H1 (cell line): ENCODE results near the gene MAP7. TPM values are rescaled to one million over a fixed set of nuclear protein-coding genes. Genes with fewer than 3 reads are reported as not detected.
"Not testable (repeated sequence)": the region's sequence is repeated elsewhere in the genome, so short reads cannot be mapped to it uniquely, and the experiment has no call there.

Source experiments
- CTCF ChIA-PET: fragments of 300-600 bp; sonication (Branson Sonifier 250); formaldehyde crosslinking; loops from one replicate; lab custom pipeline; 2021; ENCODE audit not compliant: partially characterized antibody; lab: Charles Lee
- POLR2A ChIA-PET: fragments of 300-600 bp; sonication (Branson Sonifier 250); formaldehyde crosslinking; loops from one replicate; lab custom pipeline; 2021; ENCODE audit warnings: inconsistent platforms; ENCODE audit not compliant: partially characterized antibody; lab: Charles Lee
- DNase-seq, 2 experiments: peaks; one replicate each; pipeline versions ENCODE4 v3.0.0 to v3.0.0-alpha.2; 2010 to 2022; ENCODE audit warnings: low spot score in 2 of 2, low read depth in 1 of 2, mixed read lengths in 1 of 2
- FAIRE-seq: peaks from 2 replicates; lab custom pipeline; 2011; peaks lifted over from hg19 to GRCh38; lab: Jason Lieb, UNC
- H2AFZ ChIP-seq: 2 replicates; pipeline ENCODE4 v1.8.1; 2012; ENCODE audit warnings: low read length, inconsistent platforms
- H2AK5ac ChIP-seq: 2 replicates; pipeline ENCODE4 v1.6.1; 2013; ENCODE audit warnings: low read depth, low read length
- H2BK120ac ChIP-seq: replicated peaks from 2 replicates; pipeline ENCODE3; 2013; ENCODE audit warnings: low read depth, low read length, inconsistent platforms
- H2BK12ac ChIP-seq: 2 replicates; pipeline ENCODE4 v1.6.1; 2013; ENCODE audit warnings: low read depth, low read length
- H2BK15ac ChIP-seq: 2 replicates; pipeline ENCODE4 v1.6.1; 2013; ENCODE audit warnings: low read length
- H2BK20ac ChIP-seq: 2 replicates; pipeline ENCODE4 v1.6.1; 2013; ENCODE audit warnings: low read length
- H2BK5ac ChIP-seq: 2 replicates; pipeline ENCODE4 v1.6.1; 2013; ENCODE audit warnings: low read depth, low read length
- H3K14ac ChIP-seq: 2 replicates; pipeline ENCODE4 v1.6.1; 2013; ENCODE audit warnings: inconsistent platforms; ENCODE audit not compliant: insufficient read length
- H3K18ac ChIP-seq: 2 replicates; pipeline ENCODE4 v1.6.1; 2013; ENCODE audit warnings: low read length; ENCODE audit errors: extremely low read depth
- H3K23ac ChIP-seq: 2 replicates; pipeline ENCODE4 v1.6.1; 2013; ENCODE audit warnings: inconsistent platforms; ENCODE audit not compliant: insufficient read length
- H3K23me2 ChIP-seq: 2 replicates; pipeline ENCODE4 v1.6.1; 2013; ENCODE audit warnings: low read depth, low read length
- H3K27ac ChIP-seq: 2 replicates; pipeline ENCODE4 v1.6.1; 2011; ENCODE audit warnings: low read depth, low read length, inconsistent platforms
- H3K27me3 ChIP-seq, 4 experiments: replicated peaks in 1 of 4; 1 replicate in 1 of 4; 2 replicates in 3 of 4; pipeline versions ENCODE4 v1.6.1 to v1.8.1; 2011 to 2013; ENCODE audit warnings: low read length in 3 of 4, mild to moderate bottlenecking in 3 of 4, inconsistent platforms in 2 of 4, mixed read lengths in 2 of 4, moderate library complexity in 1 of 4; ENCODE audit not compliant: control insufficient read depth in 3 of 4, insufficient read depth in 3 of 4; ENCODE audit errors: extremely low read depth in 1 of 4
- H3K36me3 ChIP-seq, 4 experiments: 2 replicates each; pipeline versions ENCODE4 v1.6.1 to v1.8.1; 2011 to 2013; ENCODE audit warnings: mild to moderate bottlenecking in 4 of 4, low read length in 3 of 4, moderate library complexity in 2 of 4, control low read depth in 1 of 4, inconsistent platforms in 1 of 4; ENCODE audit not compliant: insufficient read depth in 4 of 4, control insufficient read depth in 2 of 4
- H3K4ac ChIP-seq: replicated peaks from 2 replicates; pipeline ENCODE3; 2013; ENCODE audit warnings: low read length, low read depth, mixed read lengths, inconsistent platforms; ENCODE audit not compliant: insufficient read length
- H3K4me1 ChIP-seq, 4 experiments: replicated peaks in 1 of 4; 1 replicate in 1 of 4; 2 replicates in 3 of 4; pipeline versions ENCODE4 v1.6.1 to v1.8.1; 2011 to 2013; ENCODE audit warnings: low read length in 3 of 4, inconsistent platforms in 2 of 4, mixed read lengths in 1 of 4; ENCODE audit not compliant: insufficient read depth in 4 of 4, control insufficient read depth in 3 of 4
- H3K4me2 ChIP-seq, 2 experiments: 2 replicates each; pipeline versions ENCODE4 v1.6.1 to v1.8.1; 2011 to 2013; ENCODE audit warnings: low read depth in 2 of 2, low read length in 2 of 2, control low read depth in 1 of 2, inconsistent platforms in 1 of 2, mild to moderate bottlenecking in 1 of 2; ENCODE audit not compliant: insufficient read depth in 1 of 2
- H3K4me3 ChIP-seq, 4 experiments: fragments of 200-600, 300-600 bp in 1 of 4; sonication (generic), shearing (Covaris generic), sonication (Bioruptor Twin) in 1 of 4; 2 replicates each; pipeline versions ENCODE4 v1.5.1 to v1.8.1; 2011 to 2016; ENCODE audit warnings: low read length in 4 of 4, low read depth in 3 of 4, control low read depth in 2 of 4, inconsistent platforms in 2 of 4, mild to moderate bottlenecking in 2 of 4, mixed read lengths in 1 of 4, moderate library complexity in 1 of 4; ENCODE audit not compliant: insufficient read depth in 2 of 4; ENCODE audit errors: extremely low read depth in 1 of 4
- H3K56ac ChIP-seq: replicated peaks from 2 replicates; pipeline ENCODE3; 2013; ENCODE audit warnings: low read depth, mild to moderate bottlenecking, mixed read lengths, low read length, inconsistent platforms; ENCODE audit not compliant: insufficient read length
- H3K79me1 ChIP-seq: 2 replicates; pipeline ENCODE4 v1.6.1; 2013; ENCODE audit warnings: low read depth, low read length, control low read depth
- H3K79me2 ChIP-seq, 2 experiments: 2 replicates each; pipeline versions ENCODE4 v1.6.1 to v1.8.1; 2012 to 2013; ENCODE audit warnings: low read length in 2 of 2, mild to moderate bottlenecking in 2 of 2, inconsistent platforms in 1 of 2; ENCODE audit not compliant: insufficient read depth in 2 of 2, control insufficient read depth in 1 of 2
- H3K9ac ChIP-seq, 4 experiments: replicated peaks in 1 of 4; 1 replicate in 1 of 4; 2 replicates in 3 of 4; pipeline versions ENCODE4 v1.6.1 to v1.8.1; 2011 to 2013; ENCODE audit warnings: low read depth in 3 of 4, low read length in 3 of 4, control low read depth in 2 of 4, mild to moderate bottlenecking in 2 of 4, moderate library complexity in 2 of 4, inconsistent platforms in 1 of 4; ENCODE audit errors: extremely low read depth in 1 of 4
- H3K9me3 ChIP-seq, 2 experiments: 2 replicates each; pipeline versions ENCODE4 v1.6.1 to v1.8.1; 2012 to 2013; ENCODE audit warnings: mild to moderate bottlenecking in 2 of 2, moderate library complexity in 2 of 2, control low read depth in 1 of 2, inconsistent platforms in 1 of 2, low read depth in 1 of 2, low read length in 1 of 2, mixed read lengths in 1 of 2; ENCODE audit not compliant: insufficient read depth in 2 of 2
- H4K20me1 ChIP-seq, 2 experiments: replicated peaks in 1 of 2; 2 replicates each; pipeline versions ENCODE3 to v1.8.1; 2011 to 2013; ENCODE audit warnings: inconsistent platforms in 2 of 2, low read length in 2 of 2, mild to moderate bottlenecking in 1 of 2; ENCODE audit not compliant: insufficient read depth in 2 of 2, control insufficient read depth in 1 of 2
- H4K5ac ChIP-seq: 2 replicates; pipeline ENCODE4 v1.6.1; 2013; ENCODE audit warnings: low read length, low read depth, mixed read lengths, inconsistent platforms; ENCODE audit not compliant: insufficient read length
- H4K8ac ChIP-seq: 2 replicates; pipeline ENCODE4 v1.8.0; 2013; ENCODE audit warnings: mild to moderate bottlenecking, moderate library complexity, low read length, inconsistent platforms; ENCODE audit not compliant: insufficient read depth; ENCODE audit errors: extremely low read depth
- H4K91ac ChIP-seq: replicated peaks from 2 replicates; pipeline ENCODE3; 2013; ENCODE audit warnings: low read length, mixed read lengths, inconsistent platforms; ENCODE audit not compliant: insufficient read length
- WGBS, 2 experiments: shearing (Covaris generic) in 1 of 2; methylation state at CpG; one replicate each; pipeline versions ENCODE4 v1.1.6 to v1.1.7; 2013 to 2015; ENCODE audit warnings: low lambda C conversion rate in 2 of 2, mixed read lengths in 2 of 2, inconsistent platforms in 1 of 2, low coverage in 1 of 2, missing lambda C conversion rate in 1 of 2; ENCODE audit not compliant: insufficient replicate concordance in 2 of 2, insufficient coverage in 1 of 2, insufficient read length in 1 of 2; ENCODE audit errors: extremely low coverage in 1 of 2, missing lambda C conversion rate in 1 of 2; 5-methylcytosine and 5-hydroxymethylcytosine counted together
- polyA plus RNA-seq, 7 experiments: library from polyadenylated mRNA; depleted of rRNA in 3 of 7; stranded (reverse) in 5 of 7; unstranded in 2 of 7; fragments of >200 nt in 5 of 7; fragments of 200-250 nt in 2 of 7; gene quantifications; 1 replicate in 5 of 7; 2 replicates in 1 of 7; 4 replicates in 1 of 7; pipeline versions ENCODE4 v1.2.1 to v1.2.3, GENCODE V29; 2011 to 2013; ENCODE audit warnings: missing spikeins in 2 of 7, mixed read lengths in 2 of 7
- total RNA-seq: library from RNA; stranded (reverse); fragmentation: NEBNext Ultra II Directional; extraction: Animal tissue kit (Norgen Biotek cat#: 25700); gene quantifications from 2 replicates; pipeline ENCODE4 v1.2.1, GENCODE V29; 2021

The MAP7 gene
- total and polyA plus RNA-seq, 2 of the 8 experiments (the other 6 are each of a cell fraction or from before 2014, with no cell fraction given), result 13.5 to 66.9 TPM

DNA sequence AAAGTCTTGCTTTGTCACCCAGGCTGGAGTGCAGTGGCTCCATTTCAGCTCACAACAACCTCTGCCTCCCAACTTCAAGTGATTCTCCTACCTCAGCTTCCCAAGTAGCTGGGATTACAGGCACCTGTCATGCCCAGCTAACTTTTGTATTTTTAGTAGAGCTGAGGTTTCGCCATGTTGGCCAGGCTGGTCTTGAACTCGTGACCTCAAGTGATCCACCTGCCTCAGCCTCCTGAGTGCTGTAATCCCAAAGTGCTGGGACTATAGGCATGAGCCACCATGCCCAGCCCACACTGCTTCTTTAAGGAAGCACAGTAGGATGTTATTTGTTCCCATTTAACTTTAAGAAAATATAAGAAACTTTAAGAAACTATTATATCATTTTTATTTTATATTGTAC, 35.3 kb upstream of the MAP7 start:
- H3K18ac ChIP-seq, H3K4ac ChIP-seq, H3K27ac ChIP-seq, H3K56ac ChIP-seq, H4K20me1 ChIP-seq, H2AK5ac ChIP-seq, H3K9ac ChIP-seq, H4K5ac ChIP-seq, H3K36me3 ChIP-seq, H2BK120ac ChIP-seq, FAIRE-seq, H3K14ac ChIP-seq, H4K91ac ChIP-seq, H3K4me2 ChIP-seq, H2BK5ac ChIP-seq, H3K4me3 ChIP-seq, H2BK20ac ChIP-seq, H3K79me1 ChIP-seq, H4K8ac ChIP-seq, POLR2A ChIA-PET, H2AFZ ChIP-seq, DNase-seq, H3K79me2 ChIP-seq, H3K23me2 ChIP-seq, H3K23ac ChIP-seq, H3K27me3 ChIP-seq, H2BK15ac ChIP-seq, H2BK12ac ChIP-seq: not testable (repeated sequence)
- H3K9me3 ChIP-seq, result peaks cover 5 to 12% of the 10 kb centered on the region in 2 experiments
- peaks cover 2 to 11% (median 3%) of the 10 kb centered on the region in 4 experiments; a peak in 5 of 7 replicates for H3K4me1 ChIP-seq
- WGBS, 2 experiments, result 92% methylated on average over 2 of the region's 2 CpGs; no CpG with 5 or more reads in 1 of the 2 experiments
- CTCF ChIA-PET, result interaction anchor here (0.8 kb wide), 1 partner anchor 9 kb away, joined by 3 read pairs; no protein-coding TSS in a partner anchor

DNA sequence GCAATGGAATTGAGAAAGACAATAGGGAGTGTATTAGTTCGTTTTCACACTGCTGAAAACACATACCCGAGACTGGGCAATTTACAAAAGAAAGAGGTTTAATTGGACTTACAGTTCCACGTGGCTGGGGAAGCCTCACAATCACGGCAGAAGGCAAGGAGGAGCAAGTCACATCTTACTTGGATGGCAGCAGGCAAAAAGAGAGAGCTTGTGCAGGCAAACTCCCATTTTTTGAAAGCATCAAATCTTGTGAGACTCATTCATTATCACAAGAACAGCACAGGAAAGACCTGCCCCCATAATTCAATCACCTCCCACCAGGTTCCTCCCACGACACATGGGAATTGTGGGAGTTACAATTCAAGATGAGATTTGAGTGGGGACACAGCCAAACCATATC, 34.1 kb upstream of the MAP7 start:
- not testable (repeated sequence) for H3K27ac ChIP-seq, H3K79me2 ChIP-seq, H3K56ac ChIP-seq, H2BK12ac ChIP-seq, H3K27me3 ChIP-seq, H4K5ac ChIP-seq, H4K91ac ChIP-seq, H3K4me1 ChIP-seq, H2BK5ac ChIP-seq, H3K79me1 ChIP-seq, FAIRE-seq, H3K4me3 ChIP-seq, H2BK20ac ChIP-seq, H3K23me2 ChIP-seq, H3K36me3 ChIP-seq, H3K4ac ChIP-seq, H3K9me3 ChIP-seq, H2AFZ ChIP-seq, H3K23ac ChIP-seq, H3K18ac ChIP-seq, H3K9ac ChIP-seq, H4K20me1 ChIP-seq, H2AK5ac ChIP-seq, H3K4me2 ChIP-seq, H4K8ac ChIP-seq, H2BK120ac ChIP-seq, H2BK15ac ChIP-seq, H3K14ac ChIP-seq, DNase-seq
- WGBS, 2 experiments, result 83% methylated on average over 5 of the region's 5 CpGs; no CpG with 5 or more reads in 1 of the 2 experiments
- ChIA-PET CTCF (interaction anchor here (0.6 to 1.6 kb wide), 4 partner anchors 9 to 177 kb away, joined by 3 to 5 read pairs (median 4); no protein-coding TSS in a partner anchor), POLR2A (interaction anchor here (1.2 kb wide), 1 partner anchor 208 kb away, joined by 3 read pairs; the partner anchor contains the start of gene MAP3K5)
